HG03378 (cell line): Measurements from ENCODE around the gene CEP72.
"Not testable (repeated sequence)": the region's sequence is repeated elsewhere in the genome, so short reads cannot be mapped to it uniquely, and the experiment has no call there.

Source experiments
- ATAC-seq: cut with Tn5 transposase; IDR thresholded peaks from one replicate; pipeline ENCODE4 v1.9.1; 2021; ENCODE audit warnings: mild to moderate bottlenecking, moderate library complexity; ENCODE audit not compliant: unreplicated experiment

CEP72 gene

DNA sequence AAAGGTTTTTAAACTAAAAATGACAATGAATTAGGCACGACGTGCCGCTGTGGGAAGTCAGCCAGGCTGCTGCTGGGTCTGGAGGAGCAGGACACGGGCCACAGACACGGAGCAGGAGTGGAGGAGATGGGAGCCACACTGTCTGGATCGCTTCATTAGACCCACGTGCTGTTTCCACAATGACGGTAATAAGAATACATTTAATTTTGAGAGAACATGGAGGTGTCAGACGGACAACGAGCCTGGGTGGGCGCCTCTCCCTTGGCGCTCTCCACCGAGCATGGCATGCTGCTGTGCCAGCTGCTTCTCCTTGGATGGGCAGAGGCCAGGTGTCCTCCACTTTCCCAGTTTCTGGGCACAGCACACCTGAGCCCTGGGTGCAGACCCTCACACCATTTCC lies 68.7 kb downstream of the CEP72 start:
- not testable (repeated sequence) for ATAC-seq

DNA sequence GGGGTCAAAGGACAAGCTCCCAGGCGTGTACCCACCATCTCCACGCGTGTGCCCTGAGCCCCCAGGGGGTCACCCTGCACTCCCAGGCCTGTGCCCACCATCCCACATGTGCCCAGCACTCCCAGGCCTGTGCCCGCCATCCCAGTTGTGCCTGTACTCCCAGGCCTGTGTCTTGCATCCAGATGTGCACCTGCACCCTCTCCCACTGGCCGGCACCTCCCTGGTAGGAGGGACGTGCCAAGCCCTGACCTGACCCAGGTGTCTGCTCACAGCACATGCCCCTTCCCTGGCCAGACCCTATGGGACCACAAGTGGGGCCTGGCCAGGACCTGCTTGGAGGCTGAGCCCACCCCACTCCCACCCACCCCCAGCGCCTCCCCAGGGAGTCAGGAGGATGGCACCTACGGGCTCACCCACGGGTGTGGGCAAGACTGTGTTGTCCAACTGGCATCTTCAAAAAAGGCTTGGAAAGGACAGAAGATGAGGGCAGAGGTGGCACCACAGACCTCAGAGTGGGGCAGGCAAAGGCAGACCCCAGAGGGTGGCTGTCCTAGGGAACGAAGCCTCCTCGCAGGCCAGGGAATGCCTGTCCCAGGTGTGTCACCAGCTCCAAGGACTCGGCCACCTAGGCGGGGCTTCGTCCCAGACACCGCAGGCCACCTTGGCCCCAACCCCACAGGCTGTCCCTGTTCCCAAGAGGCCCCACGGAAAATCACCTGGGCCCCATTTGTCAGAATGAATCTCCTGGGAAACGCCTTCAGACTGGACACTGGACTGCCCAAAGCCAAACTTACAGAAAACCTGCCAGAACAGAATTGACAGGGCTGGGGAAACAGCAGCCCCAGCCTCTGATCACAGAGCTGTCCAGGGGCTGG lies 69.4 kb downstream of the CEP72 start:
- ATAC-seq: not testable (repeated sequence)

DNA sequence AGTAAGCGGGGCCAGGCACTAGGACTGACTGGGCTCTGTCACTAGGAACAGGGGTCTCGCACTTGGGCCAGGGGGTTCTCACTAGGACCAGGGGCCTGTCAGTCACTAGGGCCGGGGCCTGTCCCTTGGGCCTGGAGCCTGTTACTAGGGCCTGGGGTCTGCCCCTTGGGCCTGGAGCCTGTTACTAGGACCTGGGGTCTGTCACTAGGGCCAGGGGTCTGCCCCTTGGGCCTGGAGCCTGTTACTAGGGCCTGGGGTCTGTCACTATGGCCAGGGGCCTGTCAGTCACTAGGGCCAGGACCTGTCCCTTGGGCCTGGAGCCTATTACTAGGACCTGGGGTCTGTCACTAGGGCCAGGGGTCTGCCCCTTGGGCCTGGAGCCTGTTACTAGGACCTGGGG lies 70.1 kb downstream of the CEP72 start:
- not testable (repeated sequence) for ATAC-seq

DNA sequence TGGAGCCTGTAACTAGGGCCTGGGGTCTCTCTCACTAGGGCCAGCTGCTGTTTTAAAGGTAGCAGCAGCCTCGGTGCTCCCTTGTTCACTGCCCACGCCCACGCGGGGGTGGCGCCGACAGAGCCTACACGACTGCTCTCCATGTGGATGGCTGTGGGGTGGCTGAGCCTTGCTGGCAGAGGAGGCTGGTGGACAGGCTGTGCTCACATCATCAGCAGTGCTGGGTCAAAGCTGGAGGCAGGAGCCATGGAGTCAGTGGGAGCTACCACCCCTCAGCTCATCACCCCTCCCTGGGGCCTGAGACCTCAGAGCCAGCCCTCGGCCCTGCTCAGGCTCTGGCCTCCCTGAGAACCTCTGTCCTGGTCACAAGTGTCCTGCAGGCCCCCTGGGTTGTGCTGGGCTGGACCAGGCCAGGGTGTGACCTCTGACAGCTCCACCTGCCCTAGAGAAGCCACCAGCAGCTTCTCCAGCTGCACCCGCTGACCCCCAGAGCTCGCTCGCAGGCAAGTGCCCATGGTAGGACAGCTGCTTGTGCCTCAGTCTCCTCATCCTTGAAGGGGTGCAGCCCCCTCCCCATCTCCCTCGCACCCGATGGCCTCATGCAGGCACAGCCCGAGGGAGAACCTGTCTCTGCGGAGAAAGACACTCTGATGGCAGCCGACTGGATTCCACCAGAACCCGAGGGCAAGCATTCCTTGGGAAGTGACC lies 70.7 kb downstream of the CEP72 start:
- ATAC-seq: not testable (repeated sequence)

DNA sequence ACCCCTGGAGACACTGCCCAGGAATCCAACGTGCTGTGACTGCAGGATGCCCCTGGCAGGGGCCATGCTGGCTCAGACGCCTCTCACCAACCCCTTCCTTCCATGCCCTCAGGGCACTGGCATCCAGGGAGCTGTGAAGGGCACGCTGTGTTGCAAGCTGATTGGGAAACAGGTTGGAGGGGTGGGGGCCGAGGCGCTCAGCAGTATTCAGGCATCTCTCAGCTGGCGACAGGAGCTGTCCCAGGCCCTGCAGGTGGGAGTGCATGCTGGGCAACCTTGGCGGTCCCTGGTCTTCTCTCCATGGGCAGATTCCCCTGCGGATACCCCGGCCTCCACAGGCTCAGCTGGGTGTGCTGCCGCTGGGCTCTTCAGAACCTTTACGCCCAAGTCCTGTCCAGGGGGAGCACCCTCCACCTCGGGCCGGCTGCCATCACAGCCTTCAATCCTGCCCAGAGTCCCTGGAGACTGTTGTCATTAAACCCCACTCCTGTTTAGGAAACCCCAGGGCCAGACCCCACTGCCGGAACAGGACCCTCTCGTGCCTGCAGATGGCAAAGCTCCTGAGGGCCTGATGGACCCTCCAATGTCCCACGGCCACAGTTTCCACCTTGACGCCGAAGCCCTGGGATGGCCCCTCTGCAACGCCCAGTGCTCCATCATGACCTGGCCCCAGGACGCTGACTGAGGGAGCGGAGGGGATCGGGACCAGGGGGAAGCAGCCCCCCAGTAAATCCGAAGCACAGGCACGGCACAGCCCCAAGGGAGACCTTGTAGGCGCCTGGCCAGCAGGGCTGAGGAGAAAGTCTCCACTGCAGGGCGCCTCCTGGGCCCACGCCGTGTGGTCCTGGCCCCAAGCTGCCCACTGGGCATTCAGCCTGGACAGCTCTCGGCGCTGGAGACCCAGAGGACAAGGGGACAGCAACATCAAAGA lies 71.7 kb downstream of the CEP72 start:
- no peak for ATAC-seq

DNA sequence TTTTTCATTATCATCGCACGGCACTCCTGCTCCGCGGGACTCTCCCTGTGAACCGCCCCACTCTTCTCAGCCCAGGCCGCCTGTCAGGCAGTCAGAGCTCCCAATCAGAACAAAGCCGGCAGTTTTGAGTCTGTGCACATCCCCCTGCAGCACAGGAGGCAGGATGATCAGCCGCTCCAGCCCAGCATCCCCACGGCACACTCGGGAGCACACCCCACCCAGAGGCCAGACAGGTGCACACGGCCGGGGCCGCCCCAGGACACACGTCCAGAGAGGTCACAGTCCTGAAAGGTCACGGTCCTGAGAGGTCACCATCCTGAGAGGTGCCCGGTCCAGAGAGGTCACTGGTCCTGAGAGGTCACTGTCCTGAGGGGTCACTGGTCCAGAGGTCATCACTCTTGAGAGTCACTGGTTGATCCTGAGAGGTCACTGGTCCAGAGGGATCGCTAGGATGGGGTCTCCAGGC lies 72.6 kb downstream of the CEP72 start:
- no peak for ATAC-seq

DNA sequence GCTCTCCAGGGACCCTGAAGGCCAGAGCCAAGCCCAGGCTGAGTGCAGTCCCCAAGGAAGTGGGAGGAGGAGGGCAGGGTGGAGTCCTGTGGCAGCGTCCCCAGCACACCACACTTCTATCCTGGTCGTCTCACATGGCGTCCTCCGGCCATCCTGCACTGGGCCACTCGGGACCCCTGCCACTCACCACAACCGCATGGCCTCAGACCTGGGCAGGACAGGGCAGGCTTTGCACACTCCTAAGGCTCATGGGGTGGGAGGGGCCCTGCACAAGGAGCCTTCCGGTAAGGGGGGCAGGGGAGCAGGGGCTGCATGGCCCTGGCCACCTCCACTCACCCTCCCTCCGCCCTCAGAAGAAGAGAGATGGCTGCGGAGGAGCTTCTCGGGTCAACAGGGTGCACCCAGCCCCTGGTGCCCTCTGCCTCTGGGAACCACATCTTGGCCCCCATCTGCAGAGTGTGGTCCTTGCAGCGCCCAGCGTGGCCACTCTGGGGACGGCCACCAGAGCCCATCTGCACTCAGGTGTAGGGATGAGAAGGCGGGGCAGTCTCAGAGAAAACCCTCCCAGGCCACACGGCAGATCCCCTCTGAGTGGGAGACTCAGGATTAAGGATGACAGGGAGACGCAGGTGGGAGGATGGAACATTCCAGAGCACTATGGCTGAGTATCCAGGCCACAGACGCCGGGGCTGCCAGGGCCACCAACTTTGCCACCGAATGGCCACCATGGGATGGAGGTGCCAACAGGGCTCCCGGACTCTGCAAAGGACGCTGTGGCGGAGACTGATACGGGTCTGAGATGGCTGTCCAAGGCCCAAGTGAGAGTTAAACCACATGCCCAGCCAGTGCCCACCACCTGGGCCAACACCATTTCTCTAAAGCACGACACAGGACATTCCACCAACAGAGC lies 73.4 kb downstream of the CEP72 start:
- no peak for ATAC-seq

DNA sequence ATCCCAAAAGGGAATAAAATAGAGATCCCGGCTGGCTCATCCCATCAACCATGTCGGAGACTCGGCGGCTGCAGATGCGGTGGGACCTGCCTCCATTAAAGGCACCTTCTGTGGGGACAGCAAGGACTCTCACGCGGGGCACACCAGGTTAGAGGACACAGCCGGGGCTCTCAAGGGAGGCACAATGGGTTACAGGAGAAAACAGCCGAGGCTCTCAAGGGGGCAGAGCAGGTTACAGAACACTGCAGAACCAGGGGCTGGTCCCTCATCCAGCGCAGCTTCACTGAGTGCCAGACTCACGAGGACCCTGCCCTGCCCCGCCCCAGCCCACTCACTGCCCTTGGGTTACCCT lies 74.0 kb downstream of the CEP72 start:
- ATAC-seq: not testable (repeated sequence)

DNA sequence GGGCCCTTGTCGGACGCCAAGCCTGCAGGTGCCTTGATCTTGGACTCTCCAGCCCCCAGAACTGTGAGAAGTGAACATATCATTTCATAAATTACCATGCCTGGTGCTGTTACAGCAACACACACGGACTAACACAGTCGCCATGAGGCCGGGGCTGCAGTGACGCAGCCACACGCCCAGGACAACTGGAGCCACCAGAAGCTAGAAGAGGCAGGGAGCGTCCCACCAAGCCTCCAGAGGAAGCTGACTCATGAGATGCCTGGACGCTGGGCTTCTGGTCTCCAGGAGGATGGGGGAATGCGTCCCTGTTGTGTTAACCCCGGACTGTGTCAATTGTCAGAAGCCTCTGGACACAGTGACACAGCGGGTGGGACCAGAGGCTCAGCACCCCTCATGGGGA lies 74.8 kb downstream of the CEP72 start:
- ATAC-seq: not testable (repeated sequence)

DNA sequence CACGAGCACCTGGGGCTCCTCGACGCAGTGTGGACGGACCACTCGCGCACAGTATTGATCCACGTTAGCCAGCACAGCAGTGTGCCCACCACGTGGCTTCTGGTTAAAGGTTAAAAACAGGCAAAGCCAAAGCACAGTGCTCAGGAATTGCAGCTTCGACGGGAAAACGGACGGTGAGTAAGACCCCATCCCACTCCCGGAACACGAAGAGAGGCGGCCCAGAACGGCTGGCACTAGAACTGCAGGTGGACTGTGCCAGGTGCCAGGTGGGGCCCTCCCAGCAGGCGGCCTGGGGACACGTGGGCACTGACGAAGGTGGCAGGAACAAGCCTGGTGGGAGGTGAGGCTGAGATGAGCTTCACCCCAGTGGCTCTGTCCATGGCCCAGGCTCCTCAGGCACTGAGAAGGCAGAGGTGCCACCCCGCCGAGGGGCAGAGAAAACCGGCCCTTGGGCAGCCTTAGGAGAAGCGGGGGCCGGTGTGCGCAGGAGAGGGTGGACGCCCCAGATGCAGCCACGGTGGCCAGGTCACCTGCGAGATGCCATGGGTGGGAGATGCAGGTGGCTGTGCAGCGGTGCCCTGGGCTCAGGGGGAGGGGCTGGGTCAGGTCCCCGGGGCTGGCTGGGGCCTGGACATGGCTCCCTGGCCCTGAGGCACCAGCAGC lies 76.3 kb downstream of the CEP72 start:
- ATAC-seq: not testable (repeated sequence)

DNA sequence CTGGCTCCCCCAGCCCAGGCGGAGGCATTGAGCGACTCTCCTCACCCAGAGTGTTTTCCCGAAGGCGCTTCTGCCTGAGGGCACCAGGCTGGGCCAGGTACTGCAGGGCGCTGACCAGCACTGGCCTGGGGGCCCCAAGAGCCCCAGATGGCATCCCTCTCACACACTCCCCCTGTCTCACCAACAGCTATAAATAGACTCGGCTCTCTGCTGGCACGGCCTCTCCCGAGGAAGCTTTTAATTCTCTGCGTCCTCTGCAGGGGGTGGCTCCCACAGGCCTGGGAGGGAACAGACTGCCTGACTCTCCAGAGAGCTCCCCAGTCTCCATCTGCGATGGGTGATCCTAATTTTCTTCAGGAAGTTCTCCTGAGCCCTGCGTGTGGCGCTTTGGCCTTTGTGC lies 78.2 kb downstream of the CEP72 start:
- not testable (repeated sequence) for ATAC-seq

DNA sequence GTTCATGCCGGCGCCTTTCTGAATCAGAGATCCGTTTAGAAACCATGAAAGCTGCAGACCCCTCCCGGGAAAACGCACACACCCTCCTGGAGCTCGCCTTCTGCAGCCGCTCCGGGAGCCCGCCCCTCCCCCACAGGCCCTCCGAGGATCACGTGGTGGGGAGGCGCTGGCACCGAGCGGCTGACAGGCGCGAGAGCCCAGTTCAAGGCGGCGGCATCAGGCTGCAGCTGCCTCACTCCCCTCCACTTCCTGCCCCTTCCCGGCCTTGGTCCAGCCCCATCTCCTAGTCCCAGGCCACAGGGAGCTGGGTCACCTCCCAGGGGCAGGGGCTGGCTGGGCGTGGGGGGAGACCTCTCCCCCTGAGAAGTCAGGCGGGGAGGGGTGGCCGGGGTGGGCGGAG lies 78.9 kb downstream of the CEP72 start:
- ATAC-seq: not testable (repeated sequence)

DNA sequence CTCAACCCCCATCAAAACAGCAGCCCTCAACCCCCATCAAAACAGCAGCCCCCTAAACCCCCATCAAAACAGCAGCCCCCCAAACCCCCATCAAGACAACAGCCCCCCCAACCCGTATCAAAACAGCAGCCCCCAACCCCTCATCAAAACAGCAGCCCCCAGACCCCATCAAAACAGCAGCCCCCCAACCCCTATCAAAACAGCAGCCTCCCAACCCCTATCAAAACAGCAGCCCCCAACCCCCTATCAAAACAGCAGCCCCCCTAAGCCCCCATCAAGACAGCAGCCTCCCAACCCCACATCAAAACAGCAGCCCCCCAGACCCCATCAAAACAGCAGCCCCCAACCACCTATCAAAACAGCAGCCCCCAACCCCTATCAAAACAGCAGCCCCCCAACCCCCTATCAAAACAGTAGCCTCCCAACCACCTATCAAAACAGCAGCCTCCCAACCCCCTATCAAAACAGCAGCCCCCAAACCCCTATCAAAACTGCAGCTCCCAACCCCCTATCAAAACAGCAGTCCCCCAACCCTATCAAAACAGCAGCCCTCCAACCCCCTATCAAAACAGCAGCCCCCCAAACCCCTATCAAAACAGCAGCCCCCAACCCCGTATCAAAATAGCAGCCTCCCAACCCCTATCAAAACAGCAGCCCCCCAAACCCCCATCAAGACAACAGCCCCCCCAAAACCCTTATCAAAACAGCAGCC lies 79.8 kb downstream of the CEP72 start:
- ATAC-seq: no peak

DNA sequence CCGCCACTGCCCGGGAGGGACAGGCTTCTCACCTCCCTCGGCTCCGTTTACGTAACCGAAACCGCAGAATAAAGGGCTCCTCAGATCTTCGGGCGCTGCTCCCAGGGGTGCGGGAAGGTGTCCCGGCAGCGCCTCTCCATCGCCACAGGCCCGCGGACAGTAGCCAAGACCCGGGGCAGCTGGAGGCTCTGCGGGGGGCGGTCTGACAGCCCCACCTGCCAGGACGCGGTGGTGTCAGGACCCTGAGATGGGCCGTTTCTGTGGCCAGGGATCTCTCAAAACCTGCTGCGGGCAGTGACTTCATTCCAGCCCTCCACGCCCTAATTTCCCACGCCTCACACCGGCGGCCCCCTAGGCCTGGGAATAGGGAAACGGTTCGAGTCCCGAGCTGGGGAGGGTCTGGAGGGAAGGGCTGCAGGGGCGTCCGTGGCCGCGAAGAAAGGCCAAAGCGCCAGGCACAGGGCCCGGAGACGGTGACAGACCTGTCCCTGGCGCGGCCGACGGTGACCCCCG lies 80.4 kb downstream of the CEP72 start:
- not testable (repeated sequence) for ATAC-seq

DNA sequence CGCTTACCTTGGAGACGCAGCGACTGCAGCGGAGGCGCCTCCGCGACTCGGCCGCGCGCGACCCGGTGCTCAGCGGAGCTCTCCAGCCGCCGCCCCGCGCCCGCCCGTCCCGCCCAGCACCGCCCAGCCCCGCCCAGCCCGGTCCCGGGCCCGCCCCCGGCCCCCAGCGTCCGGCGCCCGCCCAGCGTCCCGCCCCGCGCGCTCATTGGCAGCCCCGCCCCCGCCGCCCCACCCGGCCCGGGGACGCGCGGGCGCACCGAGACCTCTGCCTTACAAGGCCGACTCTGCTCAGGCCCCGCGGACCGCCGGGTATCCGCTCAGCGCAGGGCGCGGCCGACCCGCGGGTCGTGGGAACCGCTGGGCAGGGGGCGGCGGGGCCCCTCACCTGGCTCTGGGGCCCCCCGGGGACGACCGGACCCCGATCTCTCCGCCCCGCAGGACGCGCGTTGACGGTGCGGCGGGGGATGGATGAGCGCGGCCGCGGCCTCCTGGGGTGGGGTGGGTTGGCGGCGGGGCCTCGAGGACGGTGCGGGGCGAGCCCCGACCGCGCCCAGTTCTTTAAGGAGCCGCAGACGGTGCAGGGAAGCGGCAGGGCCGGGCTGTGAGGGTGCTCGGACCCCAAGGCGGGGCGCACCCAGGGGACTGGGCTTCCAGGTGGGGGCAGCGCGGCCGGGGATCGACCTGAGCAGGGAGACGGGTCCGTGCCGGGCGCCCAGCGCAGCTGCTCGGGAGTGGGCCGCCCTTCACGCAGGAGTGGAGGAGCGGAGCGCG lies 81.3 kb downstream of the CEP72 start, which contains the start of gene TPPP:
Gene TPPP (minus strand): TSS at position 82 of the 771 bp plus-strand sequence. CDS start 15,292 bp downstream, outside the sequence.
- ATAC-seq: not testable (repeated sequence)

DNA sequence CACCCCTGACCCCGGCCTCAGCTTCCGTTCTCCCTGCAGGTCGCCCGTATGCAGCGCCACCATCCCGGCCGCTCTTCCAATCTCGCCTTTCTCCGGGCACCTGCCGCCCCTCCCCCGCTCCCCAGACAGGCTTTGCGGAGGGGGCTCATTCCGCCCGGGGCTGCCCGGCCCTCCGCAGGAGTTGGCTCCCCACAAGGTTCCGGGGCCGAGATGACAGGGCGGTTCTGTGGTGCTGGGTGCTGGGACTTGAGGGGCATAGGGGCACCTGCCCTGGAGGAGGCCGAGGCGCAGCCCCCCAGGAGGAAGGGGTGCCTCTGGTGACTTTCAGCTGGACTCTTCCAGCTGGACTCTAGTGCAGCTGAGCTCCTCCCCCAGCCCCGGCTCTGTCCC lies 81.9 kb downstream of the CEP72 start:
- not testable (repeated sequence) for ATAC-seq

DNA sequence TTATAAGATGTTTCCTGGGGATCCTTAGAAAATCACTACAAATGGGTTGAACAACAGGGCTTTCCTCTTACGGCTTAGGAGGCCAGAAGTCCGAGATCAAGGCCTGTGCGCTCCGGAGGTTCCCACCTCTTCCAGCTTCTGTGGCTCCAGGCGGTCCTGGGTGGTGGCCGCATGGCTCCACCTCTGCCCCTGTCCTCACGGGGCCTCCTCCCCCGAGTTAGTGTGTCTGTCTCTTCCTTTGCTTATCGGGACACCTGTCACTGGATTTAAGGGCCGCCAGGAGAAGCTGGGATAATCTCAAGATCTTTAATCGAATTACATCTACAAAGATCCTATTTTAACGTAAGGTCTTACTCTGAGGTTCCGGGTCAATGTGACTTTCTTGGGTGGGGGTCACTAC lies 83.3 kb downstream of the CEP72 start:
- not testable (repeated sequence) for ATAC-seq

DNA sequence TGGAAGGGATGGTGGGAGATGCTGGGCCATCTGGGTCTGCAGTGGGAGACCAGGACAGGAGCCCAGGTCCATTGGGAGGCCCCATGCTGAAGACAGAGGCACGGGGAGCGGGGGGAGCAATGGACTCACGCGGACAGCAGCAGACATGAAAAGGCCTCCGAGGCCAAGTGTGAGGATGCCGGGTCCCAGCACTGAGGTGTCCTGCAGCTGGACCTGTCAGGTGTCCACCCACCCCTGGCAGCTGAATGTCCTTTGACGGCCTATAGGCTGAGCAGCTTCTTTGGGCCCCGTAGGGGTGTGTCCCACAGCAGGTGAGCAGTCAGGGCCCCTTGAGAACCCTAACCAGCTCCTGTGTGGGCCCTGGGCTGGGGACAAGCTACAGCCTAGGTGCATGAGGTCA lies 84.1 kb downstream of the CEP72 start:
- ATAC-seq: not testable (repeated sequence)
